Muscle layer of colon (tissue), 2 donors: ENCODE results near the gene KIF18A.

Source experiments
- H3K27ac ChIP-seq: one replicate; pipeline ENCODE4 v1.7.0; 2013; ENCODE audit warnings: low read depth, mild to moderate bottlenecking, low read length, moderate library complexity
- H3K27me3 ChIP-seq, 2 donors: one replicate each; pipeline ENCODE4 v1.7.0; 2013; ENCODE audit warnings: low read length in 2 of 2, mild to moderate bottlenecking in 2 of 2; ENCODE audit not compliant: insufficient read depth in 2 of 2, control insufficient read depth in 1 of 2
- H3K36me3 ChIP-seq: one replicate; pipeline ENCODE4 v1.7.0; 2013; ENCODE audit warnings: mild to moderate bottlenecking, low read length; ENCODE audit not compliant: insufficient read depth
- H3K4me1 ChIP-seq: one replicate; pipeline ENCODE4 v1.7.0; 2013; ENCODE audit warnings: mild to moderate bottlenecking, low read length; ENCODE audit not compliant: insufficient read depth
- H3K4me3 ChIP-seq, 2 donors: one replicate each; pipeline ENCODE4 v1.7.0; 2013; ENCODE audit warnings: low read length in 2 of 2, low read depth in 1 of 2, mild to moderate bottlenecking in 1 of 2, moderate library complexity in 1 of 2
- H3K9ac ChIP-seq: one replicate; pipeline ENCODE4 v1.7.0; 2013; ENCODE audit warnings: low read length
- H3K9me3 ChIP-seq: one replicate; pipeline ENCODE4 v1.7.0; 2013; ENCODE audit warnings: mild to moderate bottlenecking, low read length
- donor health status: abdominal sarcoma.
- donor health status: Adenocarcinoma of cecum.

Gene KIF18A

DNA sequence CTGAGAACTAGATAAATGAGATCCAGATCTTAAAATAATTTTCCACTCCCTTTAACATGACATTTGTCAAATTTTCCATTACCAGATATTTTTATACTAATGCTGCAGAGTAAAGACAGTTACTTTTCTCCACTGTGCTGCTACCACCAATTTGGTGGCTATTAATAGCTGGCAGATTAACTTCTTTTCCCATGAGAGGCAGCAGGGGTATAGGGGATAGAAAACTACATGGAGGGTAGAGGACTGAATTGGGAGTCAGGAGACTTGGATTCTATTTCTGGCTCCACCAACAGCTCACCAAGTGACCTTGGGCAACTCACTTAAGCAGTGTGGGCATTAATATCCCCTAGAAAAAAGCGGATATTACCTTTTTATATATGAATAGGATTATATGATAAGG is 69.2 kb downstream of the KIF18A start:
- no peak overlapping the region for H3K9ac ChIP-seq
- H3K27me3 ChIP-seq = no peaks in the 10 kb centered on the region
- H3K4me3 ChIP-seq = no peak overlapping the region
- H3K9me3 ChIP-seq = no peaks in the 10 kb centered on the region
- H3K4me1 ChIP-seq = no peaks in the 10 kb centered on the region
- no peak overlapping the region for H3K27ac ChIP-seq
- no peaks in the 10 kb centered on the region for H3K36me3 ChIP-seq

DNA sequence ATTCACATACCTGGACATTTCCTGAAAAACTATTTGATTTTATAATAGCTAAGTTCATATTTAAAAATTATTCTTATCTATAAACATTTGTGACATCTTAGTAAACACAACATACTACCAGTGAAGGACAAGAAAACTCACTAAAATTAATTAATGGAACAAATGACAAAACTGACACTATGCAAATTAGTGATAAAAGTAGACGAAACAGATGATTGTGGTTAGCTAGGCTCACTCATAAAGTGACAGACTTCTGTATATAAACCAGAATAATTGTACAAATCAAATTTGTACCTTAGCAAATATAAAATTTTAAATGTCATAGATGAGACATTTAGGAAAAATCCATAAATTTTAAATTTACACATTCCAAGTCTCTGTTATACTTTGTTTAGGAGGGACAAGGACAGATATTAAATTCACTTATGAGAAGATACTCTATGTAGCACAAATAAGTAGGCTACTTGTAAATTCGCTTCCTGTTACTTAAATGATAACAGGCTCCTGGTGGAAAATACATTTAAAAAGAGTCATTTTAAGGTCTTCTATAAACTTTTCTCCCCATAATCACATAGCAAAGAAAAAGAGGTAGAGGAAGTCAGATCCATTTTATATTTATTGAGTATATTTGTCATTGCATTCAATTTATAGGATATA is 81.2 kb downstream of the KIF18A start:
- Histone ChIP-seq H3K27ac (no peak overlapping the region), H3K27me3 (no peaks in the 10 kb centered on the region), H3K4me3 (no peak overlapping the region), H3K36me3 (no peaks in the 10 kb centered on the region), H3K4me1 (no peaks in the 10 kb centered on the region), H3K9me3 (no peaks in the 10 kb centered on the region), H3K9ac (no peak overlapping the region)

DNA sequence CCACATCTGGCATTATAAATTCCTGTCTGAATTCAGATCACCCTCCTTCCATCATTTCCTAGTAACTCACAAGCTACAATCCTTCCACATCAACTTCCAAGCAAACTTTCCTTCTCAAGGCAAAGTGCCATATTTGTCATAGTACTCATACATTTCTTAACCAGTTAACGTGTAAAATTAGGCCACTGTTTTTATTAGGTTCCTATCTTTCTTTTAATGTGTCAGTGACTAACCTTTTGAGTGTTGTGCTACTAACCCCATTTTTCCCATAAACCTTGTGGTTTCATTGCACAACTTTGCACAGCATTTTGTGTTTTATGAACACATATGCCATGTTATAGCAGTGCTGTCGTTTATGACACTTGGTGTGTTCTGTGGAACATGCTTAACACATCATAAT is 90.1 kb downstream of the KIF18A start:
- H3K36me3 ChIP-seq = no peaks in the 10 kb centered on the region
- H3K4me1 ChIP-seq = no peaks in the 10 kb centered on the region
- H3K9me3 ChIP-seq = no peaks in the 10 kb centered on the region
- H3K27ac ChIP-seq = no peak overlapping the region
- H3K27me3 ChIP-seq = no peaks in the 10 kb centered on the region
- H3K4me3 ChIP-seq = no peak overlapping the region
- H3K9ac ChIP-seq = no peak overlapping the region

DNA sequence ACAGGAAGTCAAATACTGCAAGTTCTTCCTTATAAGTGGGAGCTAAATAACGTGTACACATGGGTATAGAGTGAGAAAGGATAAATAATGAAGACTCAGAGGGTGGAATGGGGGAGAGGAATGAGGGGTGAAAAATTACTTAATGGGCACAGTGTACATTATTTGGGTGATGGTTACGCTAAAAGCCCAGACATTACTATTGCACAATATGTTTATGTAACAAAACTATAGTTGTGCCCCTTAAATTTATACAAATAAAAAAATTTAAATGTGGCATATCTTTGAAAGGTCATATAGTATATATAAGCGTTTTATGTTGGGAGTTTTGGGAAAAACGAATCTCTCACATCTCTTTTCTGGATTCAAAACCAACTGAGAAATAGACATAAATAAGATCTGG is 96.1 kb downstream of the KIF18A start:
- Histone ChIP-seq H3K4me3 (no peak overlapping the region), H3K36me3 (no peaks in the 10 kb centered on the region), H3K27ac (no peak overlapping the region), H3K4me1 (no peaks in the 10 kb centered on the region), H3K27me3 (no peaks in the 10 kb centered on the region), H3K9me3 (no peaks in the 10 kb centered on the region), H3K9ac (no peak overlapping the region)

DNA sequence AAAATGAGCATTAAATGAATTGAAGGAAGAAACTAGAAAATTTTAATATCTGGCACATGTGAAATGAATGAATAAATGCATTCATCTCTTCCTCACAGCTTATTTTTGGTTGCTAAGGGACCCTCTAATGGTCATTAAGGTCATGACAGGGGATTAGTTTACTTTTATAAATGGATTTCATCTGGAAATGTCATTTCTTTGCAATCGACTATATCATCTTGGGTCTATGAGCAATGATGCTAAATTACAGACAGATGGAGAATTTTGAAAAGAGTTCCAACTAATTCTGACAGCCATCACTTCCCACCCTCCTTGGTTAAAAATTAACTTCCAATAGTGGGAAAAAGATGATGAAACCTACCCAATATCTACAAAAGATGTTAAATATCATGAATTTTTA is 98.0 kb downstream of the KIF18A start:
- Histone ChIP-seq H3K9ac (no peak overlapping the region), H3K27ac (no peak overlapping the region), H3K4me1 (no peaks in the 10 kb centered on the region), H3K9me3 (no peaks in the 10 kb centered on the region), H3K27me3 (no peaks in the 10 kb centered on the region), H3K4me3 (no peak overlapping the region), H3K36me3 (no peaks in the 10 kb centered on the region)

DNA sequence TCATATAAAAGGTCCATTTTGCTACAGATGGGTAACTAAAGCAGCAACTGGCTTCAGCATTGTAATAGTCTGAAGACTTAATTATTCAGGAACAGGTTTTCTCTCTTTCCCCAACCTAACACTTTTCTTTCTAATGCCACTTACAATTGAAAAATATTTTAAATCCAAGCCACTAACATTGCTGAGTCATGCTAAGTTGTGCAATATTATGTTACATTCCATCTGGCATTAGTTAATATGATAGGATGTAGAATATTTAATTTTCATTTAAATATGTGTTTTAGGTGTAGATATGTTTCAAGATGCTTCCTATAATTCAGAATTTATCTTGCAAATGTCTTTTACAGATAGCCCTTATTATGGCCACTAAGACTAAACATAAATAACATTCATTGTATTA is 98.6 kb downstream of the KIF18A start:
- no peak overlapping the region for H3K4me3 ChIP-seq
- H3K4me1 ChIP-seq = no peaks in the 10 kb centered on the region
- H3K9ac ChIP-seq = no peak overlapping the region
- no peaks in the 10 kb centered on the region for H3K9me3 ChIP-seq
- H3K27me3 ChIP-seq = no peaks in the 10 kb centered on the region
- H3K36me3 ChIP-seq = no peaks in the 10 kb centered on the region
- H3K27ac ChIP-seq = no peak overlapping the region

DNA sequence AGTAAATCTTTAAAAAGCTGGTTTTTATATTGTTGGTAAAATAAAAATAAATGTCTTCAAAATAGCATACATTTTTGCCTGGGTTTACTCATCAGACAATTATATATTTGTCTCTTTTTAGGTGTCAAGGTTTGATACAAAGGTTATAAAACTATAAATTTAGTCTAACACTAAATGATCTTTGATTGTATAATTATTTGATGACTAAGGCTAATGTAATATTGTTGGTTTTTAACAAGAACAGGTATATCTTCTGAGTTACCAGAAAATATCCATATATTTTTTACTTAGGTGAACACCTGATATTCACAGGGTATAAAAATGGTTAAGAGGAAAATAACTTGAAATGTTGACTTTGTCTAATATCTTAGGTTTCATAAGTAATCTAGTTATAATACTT is 104.3 kb downstream of the KIF18A start:
- Histone ChIP-seq H3K27me3 (no peaks in the 10 kb centered on the region), H3K9me3 (peaks cover 9% of the 10 kb centered on the region), H3K27ac (no peak overlapping the region)

DNA sequence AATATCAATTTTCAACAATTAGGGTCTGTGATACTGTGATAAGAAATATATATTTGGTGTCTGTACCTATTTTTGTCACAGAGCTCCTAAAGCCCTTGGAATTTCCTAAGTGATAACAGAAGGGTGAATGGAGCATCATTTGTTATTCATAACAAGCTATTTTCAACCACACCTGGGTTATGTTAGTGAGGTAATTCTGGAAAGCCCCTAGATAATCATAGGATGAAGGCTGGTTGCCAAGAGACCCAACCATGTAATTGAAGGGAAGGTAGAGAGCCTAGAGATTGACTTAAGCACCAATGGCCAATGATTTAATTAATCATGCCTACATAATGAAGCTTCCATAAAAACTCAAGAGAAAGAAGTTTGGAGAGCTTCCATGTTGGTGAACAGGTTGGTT is 109.4 kb downstream of the KIF18A start:
- Histone ChIP-seq H3K36me3 (no peaks in the 10 kb centered on the region), H3K4me3 (no peak overlapping the region), H3K9me3 (peaks cover 10% of the 10 kb centered on the region), H3K27ac (no peak overlapping the region), H3K9ac (no peak overlapping the region), H3K4me1 (no peaks in the 10 kb centered on the region), H3K27me3 (no peaks in the 10 kb centered on the region)

More for the DNA sequence above, 104.3 kb downstream of the KIF18A start:
- H3K9ac ChIP-seq = no peak overlapping the region
- no peaks in the 10 kb centered on the region for H3K4me1 ChIP-seq
- H3K4me3 ChIP-seq = no peak overlapping the region
- H3K36me3 ChIP-seq = no peaks in the 10 kb centered on the region

DNA sequence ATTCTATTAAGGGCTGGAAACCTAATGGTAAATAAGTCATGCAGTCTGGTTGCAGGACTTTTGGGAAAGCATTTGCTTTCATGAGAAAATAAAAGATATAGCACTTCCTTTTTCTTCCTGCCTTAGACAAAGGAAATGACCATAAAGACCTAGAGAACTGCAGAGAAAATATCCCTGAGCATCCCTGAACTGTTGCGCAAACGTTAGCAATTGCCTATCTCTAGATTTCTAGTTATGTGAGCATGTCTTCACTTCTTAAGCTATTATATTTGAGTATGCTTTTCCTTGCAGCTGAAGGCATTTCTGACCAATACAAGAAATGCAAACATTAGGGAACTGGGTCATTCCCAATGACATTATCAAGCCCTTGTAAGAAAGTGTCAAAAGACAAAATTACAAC is 110.6 kb downstream of the KIF18A start:
- peaks cover 7% of the 10 kb centered on the region for H3K9me3 ChIP-seq
- H3K27me3 ChIP-seq = no peaks in the 10 kb centered on the region
- no peak overlapping the region for H3K27ac ChIP-seq
- H3K4me3 ChIP-seq = no peak overlapping the region
- H3K36me3 ChIP-seq = no peaks in the 10 kb centered on the region
- no peaks in the 10 kb centered on the region for H3K4me1 ChIP-seq
- no peak overlapping the region for H3K9ac ChIP-seq

DNA sequence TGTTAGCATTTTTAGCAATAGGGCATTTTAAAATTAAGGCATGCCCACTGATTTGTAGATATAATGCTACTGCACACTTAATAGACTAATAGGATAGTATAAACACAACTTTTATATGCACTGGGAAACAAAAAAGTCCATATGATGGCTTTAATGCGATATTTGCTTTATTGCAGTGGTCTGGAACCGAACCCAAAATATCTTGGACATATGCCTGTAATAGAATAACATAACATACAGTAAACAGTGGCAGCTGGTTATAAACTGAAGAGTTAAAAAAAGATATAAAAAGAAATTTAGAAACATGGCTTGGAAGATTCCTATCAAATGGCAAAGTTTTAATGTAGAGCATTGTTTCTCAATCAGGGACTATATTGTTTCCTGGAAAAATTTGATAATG is 111.9 kb downstream of the KIF18A start:
- no peak overlapping the region for H3K9ac ChIP-seq
- no peak overlapping the region for H3K4me3 ChIP-seq
- H3K27me3 ChIP-seq = no peaks in the 10 kb centered on the region
- no peaks in the 10 kb centered on the region for H3K36me3 ChIP-seq
- no peak overlapping the region for H3K27ac ChIP-seq
- no peaks in the 10 kb centered on the region for H3K4me1 ChIP-seq
- H3K9me3 ChIP-seq = peaks cover 7% of the 10 kb centered on the region

DNA sequence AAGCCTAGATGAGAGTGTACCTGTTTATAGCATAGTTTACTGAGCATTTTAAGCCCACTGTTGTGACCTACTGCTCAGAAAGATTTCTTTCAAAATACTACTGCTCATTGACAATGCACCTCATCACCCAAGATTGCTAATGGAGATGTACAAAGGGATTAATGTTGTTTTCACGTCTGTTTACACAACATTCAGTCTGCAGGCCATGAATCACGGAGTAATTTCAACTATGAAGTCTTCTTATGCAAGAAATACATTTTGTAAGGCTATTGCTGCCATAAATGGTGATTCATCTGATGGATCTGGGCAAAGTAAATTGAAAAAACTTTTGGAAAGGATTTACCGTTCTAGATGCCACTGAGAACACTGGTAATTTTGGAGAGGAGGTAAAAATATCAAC is 112.9 kb downstream of the KIF18A start:
- no peak overlapping the region for H3K9ac ChIP-seq
- H3K4me3 ChIP-seq = no peak overlapping the region

DNA sequence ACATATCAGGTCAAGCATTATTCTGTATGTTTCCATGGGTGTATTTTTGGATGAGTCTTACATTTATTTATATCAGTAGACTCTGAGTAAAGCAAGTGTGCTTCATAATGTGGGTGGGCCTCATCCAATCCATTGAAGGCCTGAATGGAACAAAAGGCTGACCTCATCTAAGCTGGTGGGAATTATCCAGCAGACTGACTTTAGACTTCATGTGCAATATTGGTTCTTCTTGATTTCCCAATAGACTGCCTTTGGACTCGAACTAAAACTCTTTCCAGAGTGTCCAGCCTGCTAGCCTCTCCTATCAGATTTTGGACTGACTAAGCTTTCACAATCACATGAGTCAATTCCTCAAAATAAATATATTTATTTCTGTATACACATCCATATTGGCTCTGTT is 116.2 kb downstream of the KIF18A start:
- no peak overlapping the region for H3K27ac ChIP-seq
- no peaks in the 10 kb centered on the region for H3K36me3 ChIP-seq
- no peaks in the 10 kb centered on the region for H3K9me3 ChIP-seq
- H3K4me1 ChIP-seq = no peaks in the 10 kb centered on the region
- no peaks in the 10 kb centered on the region for H3K27me3 ChIP-seq
- no peak overlapping the region for H3K4me3 ChIP-seq
- H3K9ac ChIP-seq = no peak overlapping the region

More for the DNA sequence above, 112.9 kb downstream of the KIF18A start:
- Histone ChIP-seq H3K27ac (no peak overlapping the region), H3K4me1 (no peaks in the 10 kb centered on the region), H3K27me3 (no peaks in the 10 kb centered on the region), H3K9me3 (peaks cover 7% of the 10 kb centered on the region), H3K36me3 (no peaks in the 10 kb centered on the region)
